Nephron progenitor cell (in vitro differentiated cells): ENCODE measurements around the gene ZNF555.
"Not testable (repeated sequence)": the region's sequence is repeated elsewhere in the genome, so short reads cannot be mapped to it uniquely, and the experiment has no call there.

Experiments used
- DNase-seq: peaks from one replicate; pipeline ENCODE4 v3.0.0; 2021
- H3K27ac Mint-ChIP-seq: 2 replicates; pipeline ENCODE4 v1.8.0; 2021; ENCODE audit warnings: mild to moderate bottlenecking, moderate library complexity, mixed read lengths
- H3K27me3 Mint-ChIP-seq: 2 replicates; pipeline ENCODE4 v1.8.0; 2021; ENCODE audit warnings: mild to moderate bottlenecking, low read depth, mixed read lengths; ENCODE audit not compliant: poor library complexity
- H3K36me3 Mint-ChIP-seq: 2 replicates; pipeline ENCODE4 v1.8.0; 2021; ENCODE audit warnings: low read depth, mixed read lengths
- H3K4me1 Mint-ChIP-seq: 2 replicates; pipeline ENCODE4 v1.8.0; 2021; ENCODE audit warnings: mixed read lengths
- H3K4me3 Mint-ChIP-seq: 2 replicates; pipeline ENCODE4 v1.8.0; 2021; ENCODE audit warnings: mild to moderate bottlenecking, moderate library complexity, mixed read lengths
- H3K9me3 Mint-ChIP-seq: 2 replicates; pipeline ENCODE4 v1.8.0; 2021; ENCODE audit warnings: mild to moderate bottlenecking, moderate library complexity, mixed read lengths
- TF ChIP-seq, protein P1 (sequence below): fragments of 200-600 bp; sonication (generic); IDR thresholded peaks from 2 replicates; pipeline ENCODE4 v1.5.0; 2021; ENCODE audit warnings: antibody characterized with exemption

The ZNF555 gene

GRCh38 chr19:2877398-2878331 lies 36.4 kb downstream of the ZNF555 start:
- H3K4me1 Mint-ChIP-seq = no peaks in the 10 kb centered on the region
- no peak overlapping the region for H3K27ac Mint-ChIP-seq
- no peaks in the 10 kb centered on the region for H3K27me3 Mint-ChIP-seq
- no peaks in the 10 kb centered on the region for H3K36me3 Mint-ChIP-seq
- TF ChIP-seq, protein P1, sequence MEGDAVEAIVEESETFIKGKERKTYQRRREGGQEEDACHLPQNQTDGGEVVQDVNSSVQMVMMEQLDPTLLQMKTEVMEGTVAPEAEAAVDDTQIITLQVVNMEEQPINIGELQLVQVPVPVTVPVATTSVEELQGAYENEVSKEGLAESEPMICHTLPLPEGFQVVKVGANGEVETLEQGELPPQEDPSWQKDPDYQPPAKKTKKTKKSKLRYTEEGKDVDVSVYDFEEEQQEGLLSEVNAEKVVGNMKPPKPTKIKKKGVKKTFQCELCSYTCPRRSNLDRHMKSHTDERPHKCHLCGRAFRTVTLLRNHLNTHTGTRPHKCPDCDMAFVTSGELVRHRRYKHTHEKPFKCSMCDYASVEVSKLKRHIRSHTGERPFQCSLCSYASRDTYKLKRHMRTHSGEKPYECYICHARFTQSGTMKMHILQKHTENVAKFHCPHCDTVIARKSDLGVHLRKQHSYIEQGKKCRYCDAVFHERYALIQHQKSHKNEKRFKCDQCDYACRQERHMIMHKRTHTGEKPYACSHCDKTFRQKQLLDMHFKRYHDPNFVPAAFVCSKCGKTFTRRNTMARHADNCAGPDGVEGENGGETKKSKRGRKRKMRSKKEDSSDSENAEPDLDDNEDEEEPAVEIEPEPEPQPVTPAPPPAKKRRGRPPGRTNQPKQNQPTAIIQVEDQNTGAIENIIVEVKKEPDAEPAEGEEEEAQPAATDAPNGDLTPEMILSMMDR = no peak
- no peak for DNase-seq
- H3K4me3 Mint-ChIP-seq = no peak overlapping the region
- peaks cover 80% of the 10 kb centered on the region for H3K9me3 Mint-ChIP-seq

GRCh38 chr19:2883686-2884439 lies 42.6 kb downstream of the ZNF555 start:
- no peaks in the 10 kb centered on the region for H3K36me3 Mint-ChIP-seq
- H3K9me3 Mint-ChIP-seq = peaks cover 46% of the 10 kb centered on the region
- TF ChIP-seq, protein P1 = no peak
- no peak overlapping the region for H3K4me3 Mint-ChIP-seq
- H3K27me3 Mint-ChIP-seq = peaks cover 4% of the 10 kb centered on the region
- no peak overlapping the region for H3K27ac Mint-ChIP-seq
- no peak for DNase-seq
- no peaks in the 10 kb centered on the region for H3K4me1 Mint-ChIP-seq

DNA sequence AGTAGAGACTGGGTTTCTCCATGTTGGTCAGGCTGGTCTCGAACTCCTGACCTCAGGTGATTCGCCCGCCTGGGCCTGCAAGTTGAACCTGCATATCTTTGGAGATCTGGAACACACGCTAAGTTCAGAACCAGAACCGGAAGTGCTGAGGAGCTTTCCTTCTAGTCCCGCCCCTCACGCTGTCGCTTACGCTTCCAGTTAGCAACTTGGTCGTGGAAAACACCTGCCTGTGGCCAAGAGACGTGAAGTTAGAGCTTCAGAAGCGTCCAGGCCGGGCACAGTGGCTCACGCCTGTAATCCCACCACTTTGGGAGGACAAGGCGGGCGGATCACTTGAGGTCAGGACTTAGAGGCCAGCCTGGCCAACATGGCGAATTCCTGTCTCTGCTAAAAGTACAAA lies 44.5 kb downstream of the ZNF555 start:
- H3K27ac Mint-ChIP-seq = no peak overlapping the region
- no peaks in the 10 kb centered on the region for H3K36me3 Mint-ChIP-seq
- DNase-seq = no peak
- no peak overlapping the region for H3K4me3 Mint-ChIP-seq
- no peaks in the 10 kb centered on the region for H3K4me1 Mint-ChIP-seq
- TF ChIP-seq, protein P1 = no peak
- peaks cover 14% of the 10 kb centered on the region for H3K27me3 Mint-ChIP-seq
- H3K9me3 Mint-ChIP-seq = peaks cover 43% of the 10 kb centered on the region

DNA sequence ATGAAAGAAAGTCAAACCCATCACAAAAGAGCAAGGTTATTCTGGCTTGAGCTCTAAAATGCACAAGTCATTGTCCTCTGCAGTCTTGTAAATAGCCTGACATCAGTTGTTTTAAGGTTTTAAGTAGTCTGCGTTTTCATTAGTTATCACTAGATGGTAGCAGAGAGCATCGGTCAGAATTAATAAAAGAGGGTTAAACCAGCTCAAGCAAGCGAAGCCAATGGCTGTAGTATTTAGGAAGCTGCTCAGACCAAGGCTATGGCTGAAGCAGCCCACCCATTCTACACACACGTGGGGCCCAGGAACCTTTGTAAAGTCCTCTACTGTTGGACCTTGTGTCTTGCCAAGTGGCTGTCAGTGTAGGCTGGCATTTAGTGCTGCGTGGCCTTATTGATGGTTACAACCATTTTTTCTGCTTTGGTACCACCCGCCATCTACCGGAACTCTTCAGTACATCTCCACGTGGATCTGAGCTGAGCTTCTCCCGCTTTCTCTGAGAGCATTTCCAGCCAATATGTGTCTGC lies 46.2 kb downstream of the ZNF555 start:
- Mint-ChIP-seq H3K9me3 (peaks cover 38% of the 10 kb centered on the region), H3K36me3 (no peaks in the 10 kb centered on the region), H3K27ac (no peak overlapping the region), H3K4me3 (no peak overlapping the region), H3K27me3 (peaks cover 25% of the 10 kb centered on the region), H3K4me1 (no peaks in the 10 kb centered on the region)
- TF ChIP-seq, protein P1 = peak; percentile 63
- DNase-seq = no peak

GRCh38 chr19:2888731-2889224 lies 47.5 kb downstream of the ZNF555 start:
- Mint-ChIP-seq H3K27me3 (peaks cover 32% of the 10 kb centered on the region), H3K4me1 (no peaks in the 10 kb centered on the region), H3K27ac (no peak overlapping the region), H3K36me3 (no peaks in the 10 kb centered on the region), H3K4me3 (no peak overlapping the region), H3K9me3 (peaks cover 31% of the 10 kb centered on the region)
- DNase-seq = no peak
- TF ChIP-seq, protein P1 = no peak

DNA sequence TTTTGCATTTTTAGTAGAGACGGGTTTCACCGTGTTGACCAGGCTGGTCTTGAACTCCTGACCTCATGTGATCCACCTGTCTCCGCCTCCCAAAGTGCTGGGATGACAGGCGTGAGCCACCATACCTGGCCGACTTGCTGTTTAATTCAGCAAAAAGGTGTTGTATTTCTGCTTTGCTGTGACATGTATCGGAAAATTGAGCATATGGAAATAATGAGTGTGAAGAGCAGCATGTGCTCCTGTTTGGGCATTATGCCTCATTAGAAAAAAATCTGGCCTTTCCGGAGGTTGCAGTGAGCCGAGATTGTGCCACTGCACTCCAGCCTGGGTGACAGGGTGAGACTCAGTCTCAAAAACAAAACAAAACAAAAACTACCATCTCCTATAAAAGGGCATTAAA lies 49.3 kb downstream of the ZNF555 start:
- Mint-ChIP-seq H3K27me3 (peaks cover 32% of the 10 kb centered on the region), H3K9me3 (peaks cover 39% of the 10 kb centered on the region)
- not testable (repeated sequence) for H3K4me3 Mint-ChIP-seq, DNase-seq, H3K4me1 Mint-ChIP-seq, H3K27ac Mint-ChIP-seq, H3K36me3 Mint-ChIP-seq
